Activated CD4-positive, alpha-beta T cell treated with anti-CD3 and anti-CD28 coated beads for 24 hours (primary cell): ENCODE results near the gene ZBTB49.

Experiments used
- DNase-seq, 2 donors: peaks; one replicate each; pipeline ENCODE4 v3.0.0-alpha.2; 2020; ENCODE audit warnings: low read depth in 2 of 2

Gene ZBTB49

GRCh38 chr4:4356106-4357041 lies 66.3 kb downstream of the ZBTB49 start:
- no peak for DNase-seq

GRCh38 chr4:4358093-4358854 lies 68.2 kb downstream of the ZBTB49 start:
- no peak for DNase-seq

- DNase-seq = no peak
Observed at GRCh38 chr4:4361883-4362282, 71.8 kb downstream of the ZBTB49 start.

- DNase-seq = no peak
Observed at GRCh38 chr4:4362991-4363697, 73.1 kb downstream of the ZBTB49 start.

- DNase-seq = no peak
Observed at GRCh38 chr4:4364061-4364460, 74.0 kb downstream of the ZBTB49 start.

GRCh38 chr4:4364486-4365208 lies 74.6 kb downstream of the ZBTB49 start:
- DNase-seq = no peak

GRCh38 chr4:4368809-4369580 lies 78.9 kb downstream of the ZBTB49 start:
- DNase-seq = no peak
